Measurements from ENCODE around the gene FTO. TPM values are rescaled to one million over a fixed set of nuclear protein-coding genes. Genes with fewer than 3 reads are reported as not detected.

FTO gene
- polyA plus RNA-seq, 3 donors: 15.9 to 37.9 (median 25.5) TPM

- 61 to 96% (median 63%) methylated on average over 3 of the region's 3 CpGs for WGBS, 3 donors
Observed at GRCh38 chr16:53925526-53925925, 221.6 kb downstream of the FTO start.

DNA sequence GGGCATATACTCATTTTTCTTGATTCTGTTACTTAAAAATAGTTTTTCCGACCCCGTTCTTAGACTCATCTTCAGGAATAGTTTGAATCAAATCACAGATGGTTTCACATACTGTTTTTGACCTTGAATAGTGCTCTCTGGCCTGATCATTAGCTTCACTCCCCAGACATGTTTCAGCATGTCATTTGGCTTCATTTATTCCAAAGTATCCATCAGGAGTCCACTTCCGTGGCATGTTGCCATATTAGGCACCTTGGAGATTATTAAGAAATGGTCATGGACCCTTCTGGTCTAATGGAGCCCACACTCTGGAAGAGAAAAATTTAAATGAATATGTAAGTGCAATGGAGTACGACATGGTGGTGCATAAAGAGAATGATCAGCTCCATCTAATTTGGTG, 222.3 kb downstream of the FTO start:
- no peak overlapping the region for H3K27ac ChIP-seq (ENCODE audit: low read depth, low read length)
- WGBS, 3 donors: 88 to 95% (median 94%) methylated on average over 4 of the region's 4 CpGs

More at GRCh38 chr16:53925526-53925925, 221.6 kb downstream of the FTO start:
- H3K27ac ChIP-seq (ENCODE audit: low read depth, low read length): no peak overlapping the region

- 42 to 95% (median 91%) methylated on average over 2 of the region's 2 CpGs for WGBS, 3 donors
- H3K27ac ChIP-seq (ENCODE audit: low read depth, low read length): no peak overlapping the region
Observed at GRCh38 chr16:53932975-53933374, 229.0 kb downstream of the FTO start.

GRCh38 chr16:53933407-53933806, 229.5 kb downstream of the FTO start:
- WGBS, 3 donors: 34 to 72% (median 65%) methylated on average over 3 of the region's 3 CpGs
- no peak overlapping the region for H3K27ac ChIP-seq (ENCODE audit: low read depth, low read length)

DNA sequence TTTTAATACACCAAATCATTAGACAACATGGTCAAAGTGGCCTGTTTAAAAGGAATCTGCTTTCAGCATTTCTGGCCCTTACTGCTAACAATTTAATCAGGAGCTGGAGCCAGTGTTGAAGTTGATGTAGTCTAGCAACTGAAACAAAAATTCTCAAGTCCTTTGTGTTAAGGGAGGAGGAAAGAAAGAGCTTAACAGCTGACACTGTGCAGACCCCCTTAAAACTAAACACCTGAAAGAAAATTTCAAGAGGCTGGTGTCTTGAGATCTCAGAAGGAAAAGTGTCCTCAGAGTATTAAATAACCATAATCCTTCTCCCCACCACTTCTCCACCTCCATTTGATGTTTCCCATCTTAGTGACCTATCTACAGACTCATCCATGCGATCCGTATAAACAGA, 232.1 kb downstream of the FTO start:
- no peak overlapping the region for H3K27ac ChIP-seq (ENCODE audit: low read depth, low read length)
- 87 to 97% (median 95%) methylated on average over 2 of the region's 2 CpGs for WGBS, 3 donors

DNA sequence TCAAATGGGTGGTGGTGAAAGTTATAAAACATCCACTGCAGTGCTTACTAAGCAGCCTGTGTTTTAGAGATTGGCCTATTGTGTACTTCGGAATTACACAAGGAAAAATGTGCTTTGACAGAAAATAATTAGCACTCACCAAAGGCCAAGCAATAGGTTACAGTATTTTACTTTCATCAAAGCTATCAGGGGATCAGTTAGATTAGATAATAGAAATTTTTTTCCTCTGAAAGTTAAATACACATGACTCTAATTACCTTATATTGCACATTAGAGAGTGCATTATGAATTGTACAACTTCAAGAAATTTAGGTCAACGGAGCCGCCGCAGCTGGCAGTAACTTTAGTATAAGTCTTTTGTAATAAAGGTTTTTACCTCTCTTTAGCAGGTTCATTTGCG, 232.6 kb downstream of the FTO start:
- 85 to 97% (median 93%) methylated on average over 5 of the region's 5 CpGs for WGBS, 3 donors
- H3K27ac ChIP-seq (ENCODE audit: low read depth, low read length): no peak overlapping the region

GRCh38 chr16:53937161-53937880, 233.4 kb downstream of the FTO start:
- 84 to 87% (median 84%) methylated on average over 10 of the region's 10 CpGs for WGBS, 3 donors
- no peak overlapping the region for H3K27ac ChIP-seq (ENCODE audit: low read depth, low read length)

DNA sequence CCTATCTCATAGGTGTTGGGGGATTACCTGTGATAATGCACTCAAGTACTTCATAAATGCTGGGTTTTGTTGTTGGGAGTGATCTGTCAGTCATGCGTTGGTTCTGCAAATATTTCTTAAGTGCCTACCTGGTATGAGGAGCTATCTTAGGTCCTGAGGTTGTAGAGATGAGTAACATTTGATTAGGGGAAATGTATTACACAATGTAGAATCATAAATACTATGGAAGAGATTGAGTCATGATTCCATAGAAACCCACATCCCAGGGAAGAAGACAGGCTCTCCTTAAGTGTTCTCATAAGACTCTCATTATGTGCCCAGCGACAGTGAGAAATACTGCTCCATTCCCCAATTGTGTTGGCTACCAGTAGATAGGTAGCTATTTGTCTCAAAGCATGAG, 240.1 kb downstream of the FTO start:
- no peak overlapping the region for H3K27ac ChIP-seq (ENCODE audit: low read depth, low read length)
- 97% methylated on average over 2 of the region's 2 CpGs for WGBS, 3 donors

DNA sequence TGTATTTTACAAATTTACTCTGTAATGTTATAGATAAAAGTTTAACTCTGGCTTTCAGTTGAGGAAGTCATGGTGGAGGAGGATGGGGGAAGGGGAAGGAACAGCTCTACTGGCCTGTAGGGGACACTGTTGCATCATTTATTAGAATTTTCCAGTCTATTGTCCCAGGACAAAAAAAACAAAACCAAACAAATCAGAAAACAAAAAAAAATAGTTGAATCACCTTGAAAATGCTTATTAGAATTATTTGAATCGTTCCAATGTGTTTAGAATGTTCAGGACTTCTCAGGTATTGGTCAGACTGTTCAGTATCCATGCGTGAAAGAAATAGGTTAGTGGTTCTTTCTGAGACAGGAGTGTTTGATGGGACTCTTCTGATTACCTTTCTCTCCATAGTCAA, 242.0 kb downstream of the FTO start:
- H3K27ac ChIP-seq (ENCODE audit: low read depth, low read length): no peak overlapping the region
- 54 to 65% (median 60%) methylated on average over 2 of the region's 2 CpGs for WGBS, 3 donors

- no peak overlapping the region for H3K27ac ChIP-seq (ENCODE audit: low read depth, low read length)
- 71 to 95% (median 75%) methylated on average over 5 of the region's 5 CpGs for WGBS, 3 donors
Observed at GRCh38 chr16:53946746-53947386, 242.9 kb downstream of the FTO start.

- no peak overlapping the region for H3K27ac ChIP-seq (ENCODE audit: low read depth, low read length)
Observed at GRCh38 chr16:53947642-53948041, 243.7 kb downstream of the FTO start.

DNA sequence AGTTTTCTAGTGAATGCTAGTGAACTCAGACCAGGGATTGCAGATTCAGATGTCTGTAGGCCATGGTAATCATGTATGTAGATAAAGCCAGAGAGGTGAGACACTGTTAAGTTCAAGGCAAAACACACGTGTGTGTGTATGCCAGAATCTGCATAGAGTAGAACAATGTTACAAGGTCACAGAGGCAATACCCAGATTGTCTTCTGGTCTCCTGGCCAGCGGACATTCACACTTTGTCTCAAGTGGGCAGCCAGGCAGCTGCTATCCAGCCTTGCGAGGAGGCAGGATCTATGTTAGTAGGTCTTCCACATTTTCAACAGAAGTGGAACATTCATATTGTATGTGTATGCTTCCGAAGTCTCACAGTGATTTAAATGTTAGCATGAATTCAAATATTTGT, 244.4 kb downstream of the FTO start:
- 71 to 96% (median 96%) methylated on average over 4 of the region's 4 CpGs for WGBS, 3 donors
- H3K27ac ChIP-seq (ENCODE audit: low read depth, low read length): no peak overlapping the region

More at GRCh38 chr16:53947642-53948041, 243.7 kb downstream of the FTO start:
- 88 to 94% (median 91%) methylated on average over 7 of the region's 7 CpGs for WGBS, 3 donors

- H3K27ac ChIP-seq (ENCODE audit: low read depth, low read length): no peak overlapping the region
- WGBS, 3 donors: 91 to 94% (median 93%) methylated on average over 3 of the region's 3 CpGs
Observed at GRCh38 chr16:53948734-53949430, 244.9 kb downstream of the FTO start.

DNA sequence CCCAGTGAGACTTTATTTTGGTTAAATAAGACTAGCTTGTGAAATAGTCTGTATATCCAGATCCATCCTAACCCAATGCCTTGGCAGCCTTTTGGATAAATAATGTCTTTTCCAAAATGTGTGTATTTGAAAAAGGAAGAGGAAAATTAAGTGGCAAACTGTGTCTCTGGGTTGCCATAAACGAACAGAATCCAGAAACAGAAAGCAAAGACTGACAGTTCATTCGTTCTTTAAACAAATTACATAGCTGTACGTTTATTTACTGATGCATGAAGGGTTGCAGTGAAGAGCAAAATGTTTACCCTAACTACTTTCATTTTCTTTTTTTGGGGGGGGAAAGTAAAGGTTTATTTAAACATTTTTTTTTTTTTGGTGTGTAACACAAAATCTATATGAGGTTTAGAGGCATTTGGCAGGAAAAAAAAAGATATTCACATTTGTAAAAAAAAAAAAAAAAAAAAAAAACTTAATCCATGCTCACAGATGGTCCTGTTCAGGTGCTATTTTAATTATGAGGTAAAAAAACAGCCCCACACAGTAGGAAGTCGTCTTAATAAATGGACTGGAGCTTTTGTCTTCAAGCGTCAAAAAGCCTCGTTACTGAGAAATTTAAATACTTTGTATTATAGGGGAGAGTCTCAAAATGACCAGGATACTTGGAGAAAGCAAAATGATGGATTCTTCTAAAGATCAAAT, 245.9 kb downstream of the FTO start:
- no peak overlapping the region for H3K27ac ChIP-seq (ENCODE audit: low read depth, low read length)
- 78 to 84% (median 81%) methylated on average over 6 of the region's 6 CpGs for WGBS, 3 donors

DNA sequence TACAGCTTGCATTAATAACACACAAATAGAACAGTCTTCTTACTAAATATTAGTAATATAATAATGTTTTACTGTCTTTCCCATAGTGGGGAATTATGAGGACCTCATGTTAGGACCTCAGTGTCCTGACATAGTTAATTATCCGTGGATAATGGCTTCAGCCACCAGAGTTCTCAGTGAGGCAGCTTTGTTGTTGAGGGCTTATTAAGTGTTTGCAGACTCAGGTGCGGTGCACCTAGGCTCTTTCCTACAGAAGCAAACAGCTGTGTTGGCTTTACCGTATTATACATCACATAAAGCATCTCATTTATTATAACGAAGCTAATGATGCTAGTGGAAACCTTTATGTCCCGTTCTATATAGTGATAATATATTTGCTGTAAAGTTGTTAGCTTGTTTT, 246.7 kb downstream of the FTO start:
- WGBS, 3 donors: 91 to 94% (median 92%) methylated on average over 5 of the region's 5 CpGs
- H3K27ac ChIP-seq (ENCODE audit: low read depth, low read length): no peak overlapping the region

DNA sequence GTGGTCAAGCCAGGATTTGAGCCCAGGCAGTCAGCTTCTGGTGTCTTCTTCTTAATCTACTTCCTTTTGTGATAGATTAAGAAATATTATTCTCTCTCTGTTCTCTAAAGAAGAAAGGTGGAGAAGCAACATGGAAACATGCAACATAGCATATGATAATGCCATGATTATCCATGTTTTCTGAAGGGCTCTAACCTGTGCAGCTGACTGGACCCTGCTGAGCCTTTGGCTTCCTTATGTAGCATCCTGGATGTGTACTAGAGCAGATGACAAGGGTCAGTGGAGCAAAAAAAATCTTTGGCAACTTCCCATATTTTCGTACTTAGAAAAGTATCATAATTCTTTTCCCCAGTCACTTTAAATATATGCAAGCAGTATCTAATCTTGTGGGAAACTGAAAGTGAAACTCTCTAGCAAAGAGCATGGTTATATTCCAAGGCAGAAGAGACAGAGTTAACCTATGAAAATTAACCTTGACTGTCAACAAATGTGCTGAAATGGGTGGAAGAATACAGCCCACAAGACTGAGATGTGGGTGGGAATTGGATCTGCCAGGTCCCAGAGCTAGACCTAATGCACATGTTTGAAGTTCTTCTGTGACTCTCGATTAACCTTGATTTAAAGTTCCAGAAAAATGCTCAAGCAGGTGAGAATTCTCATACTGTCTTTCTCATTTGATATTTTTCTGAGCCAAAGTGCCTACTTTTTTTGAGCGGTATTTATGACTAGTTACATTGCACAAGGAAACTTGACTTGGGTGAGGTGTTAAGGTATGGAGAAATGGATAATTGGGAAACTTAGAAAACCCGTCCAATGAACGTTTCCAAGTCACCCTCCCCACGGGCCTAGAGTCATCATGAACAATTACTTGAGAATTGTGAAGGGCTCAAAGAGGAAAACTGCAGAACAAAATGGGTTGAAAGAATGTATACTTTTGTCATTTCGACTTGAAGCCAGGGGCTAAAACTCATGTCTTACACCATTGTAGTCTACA, 248.6 kb downstream of the FTO start:
- no peak overlapping the region for H3K27ac ChIP-seq (ENCODE audit: low read depth, low read length)

DNA sequence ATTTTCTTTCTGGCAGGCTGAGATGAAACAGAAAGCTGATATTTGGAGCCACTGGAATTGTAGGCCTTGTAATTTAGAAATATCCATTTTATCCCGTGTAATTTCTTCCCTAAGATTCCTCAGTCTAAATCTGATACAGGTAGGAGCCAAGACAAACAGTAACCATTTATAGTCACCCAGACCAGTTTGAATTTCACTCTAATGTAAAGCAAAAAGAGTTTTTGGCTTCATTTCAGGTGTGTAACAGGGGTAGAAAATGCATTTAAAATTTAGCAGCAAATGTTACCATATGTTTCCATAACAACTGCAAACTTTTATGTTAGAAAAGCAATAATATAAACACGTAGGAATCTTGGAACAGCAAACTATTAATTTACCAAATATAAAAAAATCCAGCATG, 249.4 kb downstream of the FTO start:
- 58 to 79% (median 78%) methylated on average over 2 of the region's 2 CpGs for WGBS, 3 donors
- H3K27ac ChIP-seq (ENCODE audit: low read depth, low read length): no peak overlapping the region

More for the DNA sequence above, 248.6 kb downstream of the FTO start:
- WGBS, 3 donors: 57 to 74% (median 67%) methylated on average over 7 of the region's 7 CpGs

Measured in adipose tissue (tissue), 3 donors.